Measurements from ENCODE around the gene KBTBD12. TPM values are rescaled to one million over a fixed set of nuclear protein-coding genes. Genes with fewer than 3 reads are reported as not detected.

KBTBD12 gene
- total and polyA plus RNA-seq, 2 donors (not counting 1 experiment from before 2014, with no cell fraction given), result not detected

- no peak for DNase-seq (ENCODE audit: low read depth in 2 of 2)
- H3K9ac ChIP-seq (ENCODE audit: insufficient read depth, low read length), result no peak overlapping the region
- no peak for TF ChIP-seq EZH2 (IDR thresholded peaks at IDR 0.05; ENCODE audit: low read length, missing control alignments)
- TF ChIP-seq CTCF (conservative IDR thresholded peaks at IDR 0.05 in 1 of 2, IDR thresholded peaks at IDR 0.05 in 1 of 2; ENCODE audit: low read depth in 1 of 2, low read length in 2 of 2), result no peak
Observed at GRCh38 chr3:127894481-127894880, 20.6 kb upstream of the KBTBD12 start.

GRCh38 chr3:127899200-127899599 is 15.8 kb upstream of the KBTBD12 start:
- Histone ChIP-seq H4K20me1 (ENCODE audit: control insufficient read depth, extremely low read depth, insufficient read depth, low read length) (no peaks in the 10 kb centered on the region), H3K9me3 (ENCODE audit: control insufficient read depth, insufficient read depth, low read depth, low read length) (no peaks in the 10 kb centered on the region), H3K4me3 (replicated peaks in 1 of 4; ENCODE audit: control extremely low read depth in 1 of 4, insufficient read depth in 1 of 4, low read depth in 3 of 4, low read length in 4 of 4) (no peak overlapping the region), H3K79me2 (ENCODE audit: control insufficient read depth, insufficient read depth, low read length) (no peaks in the 10 kb centered on the region), H3K27ac (ENCODE audit: insufficient read depth, low read length) (no peak overlapping the region), H3K36me3 (ENCODE audit: control insufficient read depth, insufficient read depth, low read length) (no peaks in the 10 kb centered on the region), H3K4me1 (ENCODE audit: control insufficient read depth, extremely low read depth, insufficient read depth, low read length) (no peaks in the 10 kb centered on the region), H3K4me2 (ENCODE audit: extremely low read depth, insufficient read depth, low read length) (no peak overlapping the region), H3K9ac (ENCODE audit: insufficient read depth, low read length) (no peak overlapping the region), H2AFZ (ENCODE audit: low read length) (no peak overlapping the region), H3K27me3 (ENCODE audit: control insufficient read depth, insufficient read depth, low read length) (no peaks in the 10 kb centered on the region)
- no peak for TF ChIP-seq EZH2 (IDR thresholded peaks at IDR 0.05; ENCODE audit: low read length, missing control alignments)
- TF ChIP-seq CTCF (conservative IDR thresholded peaks at IDR 0.05 in 1 of 2, IDR thresholded peaks at IDR 0.05 in 1 of 2; ENCODE audit: low read depth in 1 of 2, low read length in 2 of 2), result no peak
- DNase-seq (ENCODE audit: low read depth in 2 of 2), result no peak

More at GRCh38 chr3:127894481-127894880, 20.6 kb upstream of the KBTBD12 start:
- H3K9me3 ChIP-seq (ENCODE audit: control insufficient read depth, insufficient read depth, low read depth, low read length), result no peaks in the 10 kb centered on the region
- no peaks in the 10 kb centered on the region for H4K20me1 ChIP-seq (ENCODE audit: control insufficient read depth, extremely low read depth, insufficient read depth, low read length)
- no peaks in the 10 kb centered on the region for H3K79me2 ChIP-seq (ENCODE audit: control insufficient read depth, insufficient read depth, low read length)
- no peak overlapping the region for H2AFZ ChIP-seq (ENCODE audit: low read length)
- H3K4me2 ChIP-seq (ENCODE audit: extremely low read depth, insufficient read depth, low read length), result no peak overlapping the region
- no peaks in the 10 kb centered on the region for H3K36me3 ChIP-seq (ENCODE audit: control insufficient read depth, insufficient read depth, low read length)
- no peaks in the 10 kb centered on the region for H3K27me3 ChIP-seq (ENCODE audit: control insufficient read depth, insufficient read depth, low read length)
- H3K4me3 ChIP-seq (replicated peaks in 1 of 4; ENCODE audit: control extremely low read depth in 1 of 4, insufficient read depth in 1 of 4, low read depth in 3 of 4, low read length in 4 of 4), result no peak overlapping the region
- H3K4me1 ChIP-seq (ENCODE audit: control insufficient read depth, extremely low read depth, insufficient read depth, low read length), result no peaks in the 10 kb centered on the region
- no peak overlapping the region for H3K27ac ChIP-seq (ENCODE audit: insufficient read depth, low read length)

GRCh38 chr3:127899766-127900165 is 15.3 kb upstream of the KBTBD12 start:
- no peaks in the 10 kb centered on the region for H3K36me3 ChIP-seq (ENCODE audit: control insufficient read depth, insufficient read depth, low read length)
- TF ChIP-seq EZH2 (IDR thresholded peaks at IDR 0.05; ENCODE audit: low read length, missing control alignments) (no peak), CTCF (conservative IDR thresholded peaks at IDR 0.05 in 1 of 2, IDR thresholded peaks at IDR 0.05 in 1 of 2; ENCODE audit: low read depth in 1 of 2, low read length in 2 of 2) (no peak)
- DNase-seq (ENCODE audit: low read depth in 2 of 2), result no peak

More at GRCh38 chr3:127899766-127900165, 15.3 kb upstream of the KBTBD12 start:
- H3K27ac ChIP-seq (ENCODE audit: insufficient read depth, low read length), result no peak overlapping the region
- H3K4me1 ChIP-seq (ENCODE audit: control insufficient read depth, extremely low read depth, insufficient read depth, low read length), result no peaks in the 10 kb centered on the region
- no peaks in the 10 kb centered on the region for H3K79me2 ChIP-seq (ENCODE audit: control insufficient read depth, insufficient read depth, low read length)
- no peak overlapping the region for H3K4me2 ChIP-seq (ENCODE audit: extremely low read depth, insufficient read depth, low read length)
- no peak overlapping the region for H3K9ac ChIP-seq (ENCODE audit: insufficient read depth, low read length)
- no peaks in the 10 kb centered on the region for H4K20me1 ChIP-seq (ENCODE audit: control insufficient read depth, extremely low read depth, insufficient read depth, low read length)
- no peak overlapping the region for H3K4me3 ChIP-seq (replicated peaks in 1 of 4; ENCODE audit: control extremely low read depth in 1 of 4, insufficient read depth in 1 of 4, low read depth in 3 of 4, low read length in 4 of 4)
- H3K27me3 ChIP-seq (ENCODE audit: control insufficient read depth, insufficient read depth, low read length), result no peaks in the 10 kb centered on the region
- no peaks in the 10 kb centered on the region for H3K9me3 ChIP-seq (ENCODE audit: control insufficient read depth, insufficient read depth, low read depth, low read length)
- no peak overlapping the region for H2AFZ ChIP-seq (ENCODE audit: low read length)

All from fibroblast of lung (primary cell).